ENCODE results near the gene RUSF1. TPM values are rescaled to one million over a fixed set of nuclear protein-coding genes. Genes with fewer than 3 reads are reported as not detected.

The RUSF1 gene
- total RNA-seq (10 to 100 TPM; 47.3 to 73.1 TPM), polyA plus RNA-seq (10 to 100 TPM; 21.8 to 51.7 TPM)

GRCh38 chr16:31507929-31508705 lies at the start of gene RUSF1:
TSS of gene RUSF1 (minus strand) at chr16:31508391. CDS start at chr16:31508373, 18 bp downstream.
- peak; percentile 92 for DNase-seq (ENCODE audit: low spot score)
- under 1% methylated on average over 65 of the region's 65 CpGs for WGBS
- Histone ChIP-seq H3K27ac (ENCODE audit: low read depth in 1 of 2, low read length in 2 of 2) (peak within 1 kb of the TSS; percentile 74 to 88), H3K9ac (ENCODE audit: low read depth in 1 of 2, low read length in 2 of 2) (peak within 1 kb of the TSS; percentile 95 to 100), H3K4me3 (ENCODE audit: low read depth in 1 of 3, low read length in 3 of 3) (peak within 1 kb of the TSS; percentile 89 to 97 (median 90)), H3K36me3 (ENCODE audit: control insufficient read depth in 4 of 4, insufficient read depth in 3 of 4, low read depth in 1 of 4, low read length in 3 of 4) (peaks cover 0 to 3% (median 0%) of the 10 kb centered on the region in 4 donors), H3K4me1 (ENCODE audit: control insufficient read depth in 4 of 4, insufficient read depth in 4 of 4, low read length in 3 of 4) (peaks cover 7 to 53% (median 34%) of the 10 kb centered on the region in 4 donors), H3K27me3 (ENCODE audit: control insufficient read depth in 4 of 4, insufficient read depth in 4 of 4, low read length in 3 of 4) (no peaks in the 10 kb centered on the region), H3K9me3 (ENCODE audit: control insufficient read depth in 4 of 4, low read length in 3 of 4) (no peaks in the 10 kb centered on the region)
- TF ChIP-seq GABPA (IDR thresholded peaks at IDR 0.05 in 1 of 2, conservative IDR thresholded peaks at IDR 0.05 in 1 of 2) (peak; percentile 29 to 92), HNF4G (IDR thresholded peaks at IDR 0.05) (no peak), TAF1 (conservative IDR thresholded peaks at IDR 0.05) (peak; percentile 55), MAX (IDR thresholded peaks at IDR 0.05) (no peak), CTCF (IDR thresholded peaks at IDR 0.05; ENCODE audit: low read depth, low read length, missing input control) (no peak), EGR1 (IDR thresholded peaks at IDR 0.05; ENCODE audit: low read depth in 2 of 2) (peak in 1 of 2 donors; percentile 52), JUND (IDR thresholded peaks at IDR 0.05) (no peak), RAD21 (IDR thresholded peaks at IDR 0.05) (peak in 1 of 2 donors; percentile 53), FOXA2 (IDR thresholded peaks at IDR 0.05) (no peak), RXRA (IDR thresholded peaks at IDR 0.05) (peak; percentile 25 to 33), FOXA1 (IDR thresholded peaks at IDR 0.05) (peak; percentile 17), HNF4A (conservative IDR thresholded peaks at IDR 0.05) (peak in 1 of 2 donors; percentile 27), ATF3 (IDR thresholded peaks at IDR 0.05) (no peak), ZBTB33 (IDR thresholded peaks at IDR 0.05) (peak; percentile 92), YY1 (IDR thresholded peaks at IDR 0.05) (peak; percentile 94), NR2F2 (IDR thresholded peaks at IDR 0.05) (no peak), REST (IDR thresholded peaks at IDR 0.05) (peak; percentile 84), SP1 (IDR thresholded peaks at IDR 0.05) (peak; percentile 36)

Data from liver (tissue), 9 donors.